Measurements from ENCODE around the gene HOXB2.

- TF ChIP-seq CTCF (IDR thresholded peaks at IDR 0.05; ENCODE audit: low read length), result no peak
- no peak for TF ChIP-seq EZH2 (IDR thresholded peaks at IDR 0.05; ENCODE audit: borderline replicate concordance, low read length)
Measured at GRCh38 chr17:48567209-48567608, 22.3 kb upstream of the HOXB2 start.
